ENCODE results near the gene SIRPG. TPM values are rescaled to one million over a fixed set of nuclear protein-coding genes. Genes with fewer than 3 reads are reported as not detected.

SIRPG gene
- total RNA-seq, 2 experiments from 2014 or later = 82.6 to 90.1 TPM

DNA sequence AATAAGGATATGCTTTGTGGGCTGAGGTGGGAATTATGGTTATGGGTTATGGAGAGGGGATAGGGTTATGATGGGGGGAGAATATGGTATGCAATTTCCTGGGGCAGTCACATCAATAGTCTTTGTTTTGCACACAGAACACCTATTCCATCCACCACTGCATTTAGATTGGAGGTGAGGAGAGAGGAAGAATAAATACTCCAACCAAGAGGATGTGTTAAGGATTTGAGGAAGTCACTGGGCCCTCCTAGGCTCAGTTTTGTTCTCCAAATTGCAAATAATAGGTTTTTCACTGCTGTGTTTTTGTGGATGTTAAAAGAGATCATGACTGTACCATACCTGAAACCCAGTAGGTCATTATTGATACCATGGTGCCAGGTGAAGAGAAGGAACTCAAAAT, 29.5 kb upstream of the SIRPG start:
- H3K27me3 Mint-ChIP-seq = no peaks in the 10 kb centered on the region
- peaks cover 53% of the 10 kb centered on the region for H3K4me1 Mint-ChIP-seq
- peaks cover 18% of the 10 kb centered on the region for H3K36me3 Mint-ChIP-seq (ENCODE audit: low read depth)
- ChIA-PET CTCF (no interaction called here), POLR2A (no interaction called here)
- H3K27ac Mint-ChIP-seq = peak overlapping the region; percentile 79
- H3K9me3 Mint-ChIP-seq = peaks cover 22% of the 10 kb centered on the region
- no peak for DNase-seq
- H3K4me3 Mint-ChIP-seq = no peak overlapping the region

DNA sequence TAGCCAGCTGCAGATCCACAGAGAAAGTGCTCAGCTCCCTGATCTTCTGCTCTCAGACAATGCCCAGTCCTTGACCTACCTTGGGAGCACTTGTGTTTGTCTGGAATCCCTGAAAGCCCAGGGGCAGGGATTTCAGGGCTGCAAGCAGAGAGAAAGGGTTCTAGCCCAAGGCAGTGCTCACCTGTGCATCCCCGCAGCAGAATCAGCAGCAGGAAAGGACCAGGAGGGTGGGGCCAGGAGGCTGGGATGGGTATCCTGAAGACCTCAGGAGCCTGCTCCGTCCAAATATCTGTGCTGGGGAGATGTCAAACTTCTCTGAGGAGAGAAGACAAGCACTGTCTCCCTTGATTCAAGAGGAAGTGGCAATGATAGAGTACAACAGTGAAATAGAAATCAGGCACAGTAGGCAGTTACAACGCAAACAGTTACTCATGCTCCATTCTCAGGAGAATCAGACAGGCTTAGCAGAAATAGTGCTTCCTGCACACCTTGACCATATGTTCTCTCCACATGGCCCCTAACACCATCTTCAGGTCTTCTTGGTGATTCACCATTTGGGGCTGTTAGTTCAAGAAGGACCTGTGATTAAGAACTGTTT, 28.7 kb upstream of the SIRPG start:
- Mint-ChIP-seq H3K4me1 (peaks cover 54% of the 10 kb centered on the region), H3K4me3 (peak overlapping the region; percentile 43), H3K27me3 (no peaks in the 10 kb centered on the region), H3K36me3 (ENCODE audit: low read depth) (peaks cover 12% of the 10 kb centered on the region), H3K9me3 (peaks cover 19% of the 10 kb centered on the region), H3K27ac (peak overlapping the region; percentile 79)
- no peak for DNase-seq
- POLR2A ChIA-PET = no interaction called here
- CTCF ChIA-PET = no interaction called here

DNA sequence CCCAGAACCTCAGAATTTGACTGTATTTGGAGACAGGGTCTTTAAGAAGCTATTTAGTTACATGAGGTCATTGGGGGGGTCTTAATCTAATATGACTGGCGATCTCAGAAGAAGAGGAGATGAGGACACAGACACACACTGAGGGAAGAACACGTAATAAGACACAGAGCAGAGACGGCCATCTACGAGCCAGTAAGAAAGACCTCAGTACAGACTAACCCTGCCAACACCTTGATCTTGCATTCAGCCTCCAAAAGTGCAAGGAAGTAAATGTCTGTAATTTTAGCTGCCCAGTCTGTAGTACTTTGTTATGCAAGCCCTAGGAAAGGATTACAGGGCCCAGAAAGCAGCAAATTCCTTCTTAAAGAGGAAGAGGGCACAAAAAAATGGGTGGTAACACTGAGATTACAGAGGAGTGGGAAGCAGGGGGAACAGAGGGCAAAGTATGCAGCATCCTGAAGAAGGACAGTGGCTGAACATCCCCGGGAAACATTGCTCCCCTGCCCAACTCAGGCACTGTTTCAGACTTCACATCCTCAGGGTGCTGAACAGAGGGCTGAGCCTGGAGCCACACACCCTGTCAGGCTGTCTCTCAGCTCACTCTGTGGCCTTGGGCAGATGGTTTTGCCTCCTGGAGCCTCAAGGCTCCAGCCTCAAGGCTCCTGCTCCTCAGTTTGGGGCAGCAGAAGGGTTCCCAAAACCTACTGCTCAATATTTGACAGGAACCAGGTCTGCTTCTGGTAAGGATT, 27.9 kb upstream of the SIRPG start:
- DNase-seq = no peak
- ChIA-PET CTCF (interaction anchor here (0.6 to 1.6 kb wide), 4 partner anchors 9 to 1583 kb away, joined by 3 to 4 read pairs (median 4); no protein-coding TSS in a partner anchor), POLR2A (no interaction called here)
- peaks cover 57% of the 10 kb centered on the region for H3K4me1 Mint-ChIP-seq
- no peaks in the 10 kb centered on the region for H3K27me3 Mint-ChIP-seq
- H3K9me3 Mint-ChIP-seq = peaks cover 19% of the 10 kb centered on the region
- peak overlapping the region; percentile 43 for H3K4me3 Mint-ChIP-seq
- H3K36me3 Mint-ChIP-seq (ENCODE audit: low read depth) = peaks cover 12% of the 10 kb centered on the region
- H3K27ac Mint-ChIP-seq = peak overlapping the region; percentile 79

DNA sequence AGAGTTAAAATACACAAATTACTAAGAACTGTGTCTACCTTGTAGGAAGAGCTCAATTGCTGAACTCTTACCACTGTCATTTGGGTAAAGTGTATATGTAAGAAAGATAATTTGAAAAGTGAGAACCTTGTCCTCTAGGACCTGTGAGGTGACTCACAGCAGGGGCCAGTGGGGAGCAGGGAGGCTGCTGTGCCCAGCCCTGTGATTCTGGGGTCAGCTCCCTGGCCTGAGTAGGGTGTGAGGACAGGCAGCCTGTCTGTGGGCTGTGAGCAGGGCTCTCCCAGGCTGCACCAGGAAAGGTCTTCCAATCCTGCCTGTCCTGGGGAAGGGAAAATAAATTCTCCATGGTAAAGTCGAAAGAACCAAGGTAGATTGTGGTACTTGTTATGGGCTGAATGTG, 27.3 kb upstream of the SIRPG start:
- POLR2A ChIA-PET = no interaction called here
- H3K27me3 Mint-ChIP-seq = no peaks in the 10 kb centered on the region
- peak overlapping the region; percentile 43 for H3K4me3 Mint-ChIP-seq
- peaks cover 19% of the 10 kb centered on the region for H3K9me3 Mint-ChIP-seq
- peaks cover 15% of the 10 kb centered on the region for H3K36me3 Mint-ChIP-seq (ENCODE audit: low read depth)
- DNase-seq = no peak
- CTCF ChIA-PET = interaction anchor here (0.6 to 1.6 kb wide), 6 partner anchors 8 to 1584 kb away, joined by 3 to 6 read pairs (median 4); no protein-coding TSS in a partner anchor
- H3K27ac Mint-ChIP-seq = peak overlapping the region; percentile 79
- peaks cover 57% of the 10 kb centered on the region for H3K4me1 Mint-ChIP-seq

DNA sequence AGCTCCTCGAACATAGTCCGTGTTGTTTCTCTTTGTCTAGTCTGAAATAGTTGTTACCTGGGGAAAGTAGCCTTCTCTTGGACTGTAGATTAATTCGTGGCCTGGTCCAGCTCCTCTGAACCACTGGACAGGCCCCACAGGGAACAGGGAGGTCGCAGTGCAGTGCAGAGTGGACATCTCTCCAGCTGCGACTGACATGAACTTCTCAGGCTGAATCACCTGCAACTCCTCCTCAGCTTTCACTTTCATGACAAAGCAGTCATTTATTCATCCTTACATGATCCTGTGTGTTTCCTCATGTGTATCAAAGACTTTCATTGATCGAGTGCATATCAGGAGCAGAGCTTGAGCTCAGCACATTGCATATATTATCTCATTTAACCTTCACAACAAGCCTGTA, 19.1 kb upstream of the SIRPG start:
- Mint-ChIP-seq H3K4me3 (peak overlapping the region; percentile 33), H3K4me1 (peaks cover 76% of the 10 kb centered on the region), H3K36me3 (ENCODE audit: low read depth) (peaks cover 27% of the 10 kb centered on the region), H3K27ac (peak overlapping the region; percentile 88), H3K9me3 (peaks cover 10% of the 10 kb centered on the region), H3K27me3 (no peaks in the 10 kb centered on the region)
- ChIA-PET CTCF (interaction anchor here (0.8 to 2.7 kb wide), 7 partner anchors 8 to 100 kb away, joined by 3 to 26 read pairs (median 4); no protein-coding TSS in a partner anchor), POLR2A (no interaction called here)
- DNase-seq = no peak

DNA sequence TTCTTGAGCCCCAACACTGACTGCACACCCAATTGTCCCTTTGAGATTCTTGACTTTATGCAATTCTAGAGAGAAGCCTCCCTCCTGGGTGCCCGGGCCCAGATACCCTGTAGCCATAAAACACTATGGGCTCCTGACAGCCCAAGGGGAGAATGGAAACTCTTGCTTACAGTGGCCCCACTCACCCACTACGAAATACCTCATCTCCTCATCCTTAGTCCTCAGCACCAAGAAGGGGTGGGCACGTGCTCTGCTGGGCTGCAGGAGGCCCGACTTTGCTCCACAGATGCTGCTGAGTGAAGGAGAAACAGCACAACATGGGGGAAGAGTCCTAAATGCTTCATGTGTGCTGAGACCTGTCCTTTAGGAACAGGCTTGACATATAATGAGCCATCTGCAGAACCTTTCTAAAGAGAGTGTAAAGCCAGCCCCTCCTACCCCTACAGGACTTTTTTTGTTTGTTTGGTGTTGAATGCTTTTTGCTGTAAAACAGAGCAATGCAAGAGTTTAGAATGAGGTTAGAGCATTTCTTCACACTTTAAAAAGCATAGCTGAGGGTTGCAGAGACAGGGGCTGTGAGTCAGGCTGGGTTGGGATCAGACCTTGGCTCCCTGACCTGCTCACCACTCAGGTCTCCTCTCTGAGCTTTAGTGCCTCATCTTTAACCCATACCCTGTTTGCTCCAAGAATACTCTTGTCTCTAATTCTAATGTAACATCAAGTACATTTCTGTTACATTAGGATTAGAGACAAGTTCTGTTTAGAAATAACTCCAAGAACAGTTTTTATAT, 17.6 kb upstream of the SIRPG start:
- Mint-ChIP-seq H3K4me3 (no peak overlapping the region), H3K27ac (peak overlapping the region; percentile 84), H3K27me3 (no peaks in the 10 kb centered on the region), H3K4me1 (peaks cover 87% of the 10 kb centered on the region), H3K9me3 (peaks cover 13% of the 10 kb centered on the region), H3K36me3 (ENCODE audit: low read depth) (peaks cover 36% of the 10 kb centered on the region)
- ChIA-PET POLR2A (no interaction called here), CTCF (interaction anchor here (2.0 to 2.7 kb wide), 3 partner anchors 9 to 14 kb away, joined by 6 to 12 read pairs (median 11); no protein-coding TSS in a partner anchor)
- no peak for DNase-seq

DNA sequence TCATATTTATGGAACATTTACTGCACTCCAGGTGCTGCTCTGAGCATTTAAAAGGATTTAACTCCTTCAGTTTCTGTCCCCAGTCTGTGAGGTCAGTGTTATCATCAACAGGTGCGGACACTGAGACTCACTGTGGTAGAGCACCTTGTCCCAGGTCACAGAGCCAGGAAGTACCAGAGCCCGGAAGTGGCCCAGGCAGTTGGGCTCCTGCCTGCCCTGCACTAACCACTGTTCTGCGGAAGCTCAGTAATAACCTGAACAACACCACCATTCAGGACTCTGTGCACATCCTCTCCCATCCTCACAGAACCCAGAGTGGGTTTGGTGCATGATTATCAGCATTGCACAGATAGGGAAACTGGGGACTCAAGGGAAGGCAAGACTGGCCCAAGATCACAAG, 16.8 kb upstream of the SIRPG start:
- H3K36me3 Mint-ChIP-seq (ENCODE audit: low read depth) = peaks cover 30% of the 10 kb centered on the region
- POLR2A ChIA-PET = no interaction called here

DNA sequence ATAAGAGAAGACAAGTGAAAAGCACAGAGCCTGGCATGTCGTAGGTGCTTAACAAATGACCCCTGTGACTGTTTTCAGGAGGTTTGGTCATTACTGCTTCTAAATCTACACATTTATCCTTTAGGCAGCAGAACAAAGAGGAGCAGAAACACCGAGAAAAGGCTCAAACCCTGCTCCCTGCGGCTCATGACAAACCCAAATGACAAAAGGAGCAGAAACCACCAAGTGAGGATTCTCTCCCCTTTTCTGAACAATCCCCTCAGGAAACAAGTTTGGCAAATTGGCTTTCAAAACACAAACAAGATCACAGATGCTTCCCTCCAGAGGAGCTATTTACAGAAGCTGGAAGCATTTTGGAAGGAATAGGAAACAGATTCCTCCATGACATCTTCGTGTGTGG, 15.8 kb upstream of the SIRPG start:
- H3K9me3 Mint-ChIP-seq = peaks cover 12% of the 10 kb centered on the region
- H3K36me3 Mint-ChIP-seq (ENCODE audit: low read depth) = peaks cover 35% of the 10 kb centered on the region
- no peaks in the 10 kb centered on the region for H3K27me3 Mint-ChIP-seq
- H3K4me3 Mint-ChIP-seq = no peak overlapping the region
- DNase-seq = no peak
- ChIA-PET CTCF (interaction anchor here (0.7 to 2.7 kb wide), 2 partner anchors 8 to 41 kb away, joined by 4 to 11 read pairs; no protein-coding TSS in a partner anchor), POLR2A (no interaction called here)
- peaks cover 97% of the 10 kb centered on the region for H3K4me1 Mint-ChIP-seq
- H3K27ac Mint-ChIP-seq = peak overlapping the region; percentile 84

More for the DNA sequence above, 16.8 kb upstream of the SIRPG start:
- peak; percentile 70 for DNase-seq
- CTCF ChIA-PET = interaction anchor here (2.0 to 2.7 kb wide), 2 partner anchors 9 to 10 kb away, joined by 6 to 11 read pairs; no protein-coding TSS in a partner anchor
- peaks cover 12% of the 10 kb centered on the region for H3K9me3 Mint-ChIP-seq
- peaks cover 93% of the 10 kb centered on the region for H3K4me1 Mint-ChIP-seq
- H3K4me3 Mint-ChIP-seq = peak overlapping the region; percentile 1
- no peaks in the 10 kb centered on the region for H3K27me3 Mint-ChIP-seq
- H3K27ac Mint-ChIP-seq = peak overlapping the region; percentile 84

DNA sequence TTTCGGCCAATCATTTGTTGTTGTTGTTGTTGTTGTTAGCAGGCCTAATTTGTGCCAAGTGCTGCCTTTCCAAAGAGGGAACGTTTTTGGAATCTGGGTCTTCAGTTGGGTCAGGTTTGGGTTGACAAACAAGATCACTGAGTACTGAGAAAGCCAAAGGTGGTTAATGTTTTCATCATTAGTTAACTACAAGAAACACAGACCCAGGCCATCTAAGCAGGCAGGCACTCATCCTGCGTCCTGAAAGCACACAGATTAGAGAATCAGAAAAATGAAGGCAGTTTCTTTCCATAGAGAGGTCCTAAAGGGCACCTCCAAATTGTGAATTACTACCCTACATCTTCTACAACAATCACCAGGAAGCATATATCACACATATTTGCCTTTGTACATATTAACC, 15.1 kb upstream of the SIRPG start:
- CTCF ChIA-PET = interaction anchor here (0.7 kb wide), 1 partner anchor 13 kb away, joined by 4 read pairs; no protein-coding TSS in a partner anchor
- POLR2A ChIA-PET = no interaction called here
- peak overlapping the region; percentile 84 for H3K27ac Mint-ChIP-seq
- peaks cover 10% of the 10 kb centered on the region for H3K9me3 Mint-ChIP-seq
- peaks cover 95% of the 10 kb centered on the region for H3K4me1 Mint-ChIP-seq
- no peaks in the 10 kb centered on the region for H3K27me3 Mint-ChIP-seq
- DNase-seq = no peak
- no peak overlapping the region for H3K4me3 Mint-ChIP-seq
- peaks cover 34% of the 10 kb centered on the region for H3K36me3 Mint-ChIP-seq (ENCODE audit: low read depth)

DNA sequence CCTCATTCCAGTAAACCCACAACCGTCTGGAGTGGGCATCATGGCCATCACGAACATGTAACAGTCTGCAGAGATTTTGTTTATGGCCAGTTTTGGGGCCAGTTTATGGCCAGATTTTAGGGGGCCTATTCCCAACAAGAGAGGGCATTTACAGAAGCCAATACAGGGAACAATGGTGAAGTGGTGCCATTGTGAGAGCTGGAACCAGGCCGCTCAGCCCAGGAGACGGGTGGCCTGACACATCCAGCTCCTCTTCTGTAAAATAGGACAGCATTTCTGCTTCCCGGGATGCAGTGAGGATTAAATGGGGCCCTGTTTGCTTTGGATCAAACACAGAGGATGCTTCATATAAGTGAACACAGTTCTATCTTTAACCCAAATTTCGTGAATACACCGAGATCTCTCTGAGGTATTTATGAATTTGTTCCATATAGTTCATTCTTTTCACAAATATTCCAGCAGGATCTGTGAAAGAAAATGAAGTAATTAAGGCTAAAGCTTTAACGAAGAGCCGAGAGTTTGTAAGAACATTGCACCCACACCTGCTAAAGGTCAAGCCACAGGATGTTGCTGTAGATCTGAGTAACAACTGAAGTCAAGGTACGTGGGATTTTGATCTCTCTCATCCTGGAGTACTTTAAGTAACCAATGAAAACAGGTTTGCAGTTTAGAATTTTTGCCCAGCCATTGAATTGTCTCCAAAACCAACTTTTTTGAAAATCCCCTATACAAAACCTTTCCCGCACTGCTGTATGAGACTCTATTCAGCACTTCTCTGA, 14.5 kb upstream of the SIRPG start:
- no peak for DNase-seq
- Mint-ChIP-seq H3K27ac (peak overlapping the region; percentile 84), H3K36me3 (ENCODE audit: low read depth) (peaks cover 33% of the 10 kb centered on the region), H3K4me1 (peaks cover 95% of the 10 kb centered on the region), H3K9me3 (peaks cover 13% of the 10 kb centered on the region), H3K27me3 (no peaks in the 10 kb centered on the region), H3K4me3 (peak overlapping the region; percentile 23)
- CTCF ChIA-PET = interaction anchor here (0.7 to 1.0 kb wide), 2 partner anchors 11 to 12 kb away, joined by 3 to 4 read pairs; no protein-coding TSS in a partner anchor
- POLR2A ChIA-PET = no interaction called here

DNA sequence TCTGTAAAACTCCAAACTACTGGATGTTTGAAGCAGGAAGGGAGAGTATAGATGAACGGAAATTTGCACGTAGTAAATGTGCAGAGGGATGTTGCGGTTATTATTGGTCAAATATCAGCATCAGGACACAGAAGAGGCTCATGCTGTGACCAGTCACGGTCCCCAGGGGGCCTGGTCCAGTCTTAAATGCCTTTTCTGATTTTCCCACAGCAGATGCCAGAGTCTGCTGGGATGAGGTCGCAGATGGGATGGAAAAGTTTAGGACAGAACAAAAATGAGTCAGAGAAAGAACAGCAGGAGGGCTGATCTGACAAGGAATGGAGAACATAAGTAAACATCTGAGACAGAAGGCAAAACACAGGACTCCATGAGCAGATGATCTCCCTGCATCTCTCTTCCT, 11.7 kb upstream of the SIRPG start:
- Mint-ChIP-seq H3K27me3 (no peaks in the 10 kb centered on the region), H3K4me3 (no peak overlapping the region), H3K4me1 (peaks cover 90% of the 10 kb centered on the region), H3K27ac (peak overlapping the region; percentile 56), H3K9me3 (peaks cover 13% of the 10 kb centered on the region), H3K36me3 (ENCODE audit: low read depth) (peaks cover 31% of the 10 kb centered on the region)
- POLR2A ChIA-PET = no interaction called here
- no peak for DNase-seq
- CTCF ChIA-PET = interaction anchor here (1.8 kb wide), 1 partner anchor 8 kb away, joined by 7 read pairs; no protein-coding TSS in a partner anchor

DNA sequence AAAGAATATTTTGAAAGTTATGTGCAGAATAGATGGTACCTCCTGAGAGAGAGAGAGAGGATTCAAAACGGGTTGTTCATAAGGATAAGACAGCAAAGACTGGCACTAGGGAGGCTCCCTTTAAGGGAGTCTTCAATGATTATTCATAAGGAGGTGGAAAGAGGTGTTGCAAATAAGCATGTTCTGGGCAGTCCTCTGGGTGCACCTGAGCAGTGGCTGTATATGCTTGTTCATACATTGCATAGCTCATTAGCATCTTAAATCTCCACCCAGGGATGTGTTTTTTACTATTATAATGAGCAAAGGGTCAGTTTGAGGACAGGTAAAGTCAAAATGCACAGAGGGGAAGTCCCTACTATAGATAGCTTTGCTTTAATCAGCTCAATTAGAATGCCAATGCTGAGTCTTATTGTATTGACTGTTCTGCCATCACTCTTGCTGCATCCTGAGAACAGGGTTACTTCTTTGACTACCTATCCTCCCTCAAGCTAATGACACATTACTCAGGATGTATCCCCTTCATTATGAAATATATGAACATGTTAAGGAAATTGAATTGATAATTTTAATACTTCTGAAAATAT, 10.0 kb upstream of the SIRPG start:
- Mint-ChIP-seq H3K4me3 (no peak overlapping the region), H3K36me3 (ENCODE audit: low read depth) (peaks cover 41% of the 10 kb centered on the region), H3K27me3 (no peaks in the 10 kb centered on the region), H3K4me1 (peaks cover 90% of the 10 kb centered on the region), H3K9me3 (peaks cover 22% of the 10 kb centered on the region), H3K27ac (peak overlapping the region; percentile 5)
- DNase-seq = no peak
- ChIA-PET CTCF (interaction anchor here (0.6 to 4.8 kb wide), 3 partner anchors 10 to 124 kb away, joined by 3 to 26 read pairs (median 3); no protein-coding TSS in a partner anchor), POLR2A (no interaction called here)
